Activated T-helper 1 cell treated with anti-CD3 and anti-CD28 coated beads, Interleukin-2, amount 50 U/mL, for 16 hours (primary cell): Measurements from ENCODE around the gene PCDHA5.

Experiments
- DNase-seq, 2 donors: peaks; one replicate each; pipeline ENCODE4 v3.0.0-alpha.2; 2020; ENCODE audit warnings: low read depth in 1 of 2, low spot score in 1 of 2

PCDHA5 gene

DNA sequence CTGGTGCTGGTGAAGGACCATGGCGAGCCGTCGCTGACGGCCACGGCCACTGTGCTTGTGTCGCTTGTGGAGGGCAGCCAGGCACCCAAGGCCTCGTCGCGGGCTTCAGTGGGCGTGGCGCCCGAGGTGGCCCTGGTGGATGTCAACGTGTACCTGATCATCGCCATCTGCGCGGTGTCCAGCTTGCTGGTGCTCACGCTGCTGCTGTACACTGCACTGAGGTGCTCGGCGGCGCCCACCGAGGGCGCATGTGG lies 36.5 kb downstream of the PCDHA5 start:
- no peak for DNase-seq

DNA sequence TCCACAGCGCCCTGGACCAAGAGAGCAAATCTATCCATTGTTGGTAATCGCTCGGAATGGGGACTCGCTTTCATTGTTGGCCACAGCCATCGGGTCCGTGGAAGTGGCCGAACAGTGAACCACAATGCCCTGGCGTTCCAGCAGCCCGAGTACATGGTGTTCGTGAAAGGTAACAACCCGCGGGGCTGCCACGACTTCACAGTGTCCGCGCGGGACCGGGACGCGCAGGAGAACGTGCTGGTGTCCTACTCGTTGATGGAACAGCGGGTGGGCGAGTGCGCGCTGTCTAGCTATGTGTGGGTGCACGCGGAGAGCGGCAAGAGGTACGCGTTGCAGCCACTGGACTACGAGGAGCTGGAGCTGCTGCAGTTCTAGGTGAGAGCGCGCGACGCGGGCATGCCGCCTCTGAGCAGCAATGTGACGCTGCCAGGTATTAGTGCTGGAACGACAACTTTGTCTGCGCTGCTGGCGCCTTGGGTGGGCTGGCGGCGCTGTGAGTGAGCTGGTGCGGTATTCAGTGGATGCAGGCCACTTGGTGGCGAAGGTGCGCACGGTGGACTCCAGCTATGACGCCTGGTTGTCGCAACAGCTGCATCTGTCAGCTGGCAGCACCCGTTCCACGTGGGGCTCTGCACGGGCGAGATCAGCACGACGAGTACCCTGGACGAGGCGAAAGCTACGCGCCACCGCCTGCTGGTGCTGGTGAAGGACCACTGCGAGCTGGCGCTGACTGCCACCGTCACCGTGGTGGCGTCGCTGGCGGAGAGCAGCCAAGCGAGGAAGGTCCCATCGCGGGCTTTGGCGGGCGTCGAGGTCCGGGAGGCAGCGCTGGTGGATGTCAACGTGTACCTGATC lies 41.3 kb downstream of the PCDHA5 start:
- DNase-seq, result no peak

DNA sequence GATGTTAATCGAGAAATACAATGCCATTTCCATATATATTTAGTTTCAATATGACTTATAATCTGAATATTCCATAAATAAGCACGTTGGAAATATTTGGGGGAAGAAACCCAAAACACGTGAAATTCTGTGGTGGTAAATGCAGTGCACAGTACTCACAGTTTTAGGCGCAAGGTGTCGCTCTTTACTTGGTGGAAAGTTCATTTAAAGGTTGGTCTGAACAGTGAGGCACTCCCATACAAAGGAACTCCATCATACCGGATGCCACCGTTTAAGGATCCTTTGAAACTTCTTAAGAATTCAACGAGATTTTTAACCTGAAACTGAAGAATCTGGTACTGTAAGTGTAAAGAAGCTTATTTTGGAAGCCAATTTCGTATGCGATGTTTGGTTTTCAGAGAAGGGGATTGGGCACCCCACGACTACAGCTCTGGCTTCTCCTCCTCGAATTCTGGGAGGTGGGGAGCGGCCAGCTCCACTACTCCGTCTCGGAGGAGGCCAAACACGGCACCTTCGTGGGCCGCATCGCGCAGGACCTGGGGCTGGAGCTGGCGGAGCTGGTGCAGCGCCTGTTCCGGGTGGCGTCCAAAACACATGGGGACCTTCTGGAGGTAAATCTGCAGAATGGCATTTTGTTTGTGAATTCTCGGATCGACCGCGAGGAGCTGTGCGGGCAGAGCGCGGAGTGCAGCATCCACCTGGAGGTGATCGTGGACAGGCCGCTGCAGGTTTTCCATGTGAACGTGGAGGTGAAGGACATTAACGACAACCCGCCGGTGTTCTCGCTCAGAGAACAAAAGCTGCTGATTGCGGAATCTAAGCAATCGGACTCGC lies 47.5 kb downstream of the PCDHA5 start, which contains the start of gene PCDHA11:
Gene PCDHA11 (plus strand): TSS at position 237 of the 834 bp plus-strand sequence. CDS start 147 bp downstream, at position 384.
- DNase-seq, result no peak

DNA sequence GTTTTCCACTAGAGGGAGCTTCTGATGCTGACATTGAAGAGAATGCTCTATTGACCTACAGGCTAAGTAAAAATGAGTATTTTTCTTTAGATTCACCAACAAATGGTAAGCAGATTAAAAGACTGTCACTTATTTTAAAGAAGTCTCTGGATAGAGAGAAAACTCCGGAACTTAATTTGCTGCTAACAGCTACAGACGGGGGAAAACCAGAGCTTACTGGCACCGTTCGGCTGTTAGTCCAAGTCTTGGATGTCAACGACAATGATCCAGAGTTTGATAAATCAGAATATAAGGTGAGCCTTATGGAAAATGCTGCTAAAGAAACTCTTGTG lies 48.1 kb downstream of the PCDHA5 start:
- no peak for DNase-seq

DNA sequence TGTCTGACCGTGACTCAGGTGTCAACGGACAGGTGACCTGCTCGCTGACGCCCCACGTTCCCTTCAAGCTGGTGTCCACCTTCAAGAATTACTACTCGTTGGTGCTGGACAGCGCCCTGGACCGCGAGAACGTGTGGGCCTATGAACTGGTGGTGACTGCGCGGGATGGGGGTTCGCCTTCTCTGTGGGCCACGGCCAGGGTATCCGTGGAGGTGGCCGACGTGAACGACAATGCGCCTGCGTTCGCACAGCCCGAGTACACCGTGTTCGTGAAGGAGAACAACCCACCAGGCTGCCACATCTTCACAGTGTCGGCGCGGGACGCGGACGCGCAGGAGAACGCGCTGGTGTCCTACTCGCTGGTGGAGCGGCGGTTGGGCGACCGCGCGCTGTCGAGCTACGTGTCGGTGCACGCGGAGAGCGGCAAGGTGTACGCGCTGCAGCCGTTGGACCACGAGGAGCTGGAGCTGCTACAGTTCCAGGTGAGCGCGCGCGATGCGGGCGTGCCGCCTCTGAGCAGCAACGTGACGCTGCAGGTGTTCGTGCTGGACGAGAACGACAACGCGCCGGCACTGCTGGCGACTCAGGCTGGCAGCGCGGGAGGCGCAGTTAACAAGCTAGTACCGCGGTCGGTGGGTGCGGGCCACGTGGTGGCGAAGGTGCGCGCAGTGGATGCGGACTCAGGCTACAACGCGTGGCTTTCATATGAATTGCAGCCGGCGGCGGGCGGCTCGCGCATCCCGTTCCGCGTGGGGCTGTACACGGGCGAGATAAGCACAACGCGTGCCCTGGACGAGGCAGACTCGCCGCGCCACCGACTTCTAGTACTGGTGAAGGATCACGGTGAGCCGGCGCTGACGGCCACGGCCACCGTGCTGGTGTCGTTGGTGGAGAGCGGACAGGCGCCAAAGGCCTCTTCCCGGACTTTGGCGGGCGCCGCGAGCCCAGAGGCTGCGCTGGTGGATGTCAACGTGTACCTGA lies 49.1 kb downstream of the PCDHA5 start:
- no peak for DNase-seq
